HG03159 (cell line): ENCODE results near the gene NTN3.
"Not testable (repeated sequence)": the region's sequence is repeated elsewhere in the genome, so short reads cannot be mapped to it uniquely, and the experiment has no call there.

ENCODE experiments used
- ATAC-seq: cut with Tn5 transposase; IDR thresholded peaks from one replicate; pipeline ENCODE4 v1.9.1; 2021; ENCODE audit warnings: mild to moderate bottlenecking, moderate library complexity; ENCODE audit not compliant: unreplicated experiment

Gene NTN3

GRCh38 chr16:2439598-2439997, 31.5 kb upstream of the NTN3 start:
- ATAC-seq, result no peak

- not testable (repeated sequence) for ATAC-seq
Observed at GRCh38 chr16:2441143-2441804, 29.8 kb upstream of the NTN3 start.

- no peak for ATAC-seq
Observed at GRCh38 chr16:2443555-2443954, 27.5 kb upstream of the NTN3 start.

- no peak for ATAC-seq
Observed at GRCh38 chr16:2447920-2448583, 23.0 kb upstream of the NTN3 start.

GRCh38 chr16:2449118-2449517, 22.0 kb upstream of the NTN3 start:
- ATAC-seq, result no peak

- ATAC-seq, result no peak
Observed at GRCh38 chr16:2450535-2450934, 20.6 kb upstream of the NTN3 start.

- no peak for ATAC-seq
Observed at GRCh38 chr16:2450975-2451381, 20.1 kb upstream of the NTN3 start.

GRCh38 chr16:2451851-2452320, 19.2 kb upstream of the NTN3 start:
- no peak for ATAC-seq

- no peak for ATAC-seq
Observed at GRCh38 chr16:2452650-2453049, 18.4 kb upstream of the NTN3 start.

- no peak for ATAC-seq
Observed at GRCh38 chr16:2455081-2455845, 15.8 kb upstream of the NTN3 start.

- no peak for ATAC-seq
Observed at GRCh38 chr16:2456551-2457153, 14.4 kb upstream of the NTN3 start.

GRCh38 chr16:2457267-2457666, 13.8 kb upstream of the NTN3 start:
- ATAC-seq, result no peak

- ATAC-seq, result no peak
Observed at GRCh38 chr16:2457946-2458345, 13.2 kb upstream of the NTN3 start.

- ATAC-seq, result no peak
Observed at GRCh38 chr16:2458887-2459646, 12.0 kb upstream of the NTN3 start.

- ATAC-seq, result peak; percentile 89
Observed at GRCh38 chr16:2459647-2460390, 11.3 kb upstream of the NTN3 start, which contains the start of gene TEDC2. TSS of gene TEDC2 (plus strand) at chr16:2460109. CDS start at chr16:2460145, 36 bp downstream.

GRCh38 chr16:2460391-2460713, 10.7 kb upstream of the NTN3 start:
- no peak for ATAC-seq

GRCh38 chr16:2460916-2461315, 10.2 kb upstream of the NTN3 start:
- no peak for ATAC-seq

- ATAC-seq, result no peak
Observed at GRCh38 chr16:2462031-2462866, 8.8 kb upstream of the NTN3 start.

GRCh38 chr16:2464333-2464732, 6.8 kb upstream of the NTN3 start:
- no peak for ATAC-seq
